CD4-positive, CD25-positive, alpha-beta regulatory T cell (primary cell): ENCODE measurements around the gene SAMD3. TPM values are rescaled to one million over a fixed set of nuclear protein-coding genes. Genes with fewer than 3 reads are reported as not detected.
"Not testable (repeated sequence)": the region's sequence is repeated elsewhere in the genome, so short reads cannot be mapped to it uniquely, and the experiment has no call there.

ENCODE experiments used
- ATAC-seq, 2 donors: fragments of 150-1000 bp; cut with Tn5 transposase; one replicate each; pipeline ENCODE4 v1.10.0; 2021; ENCODE audit warnings: low read depth in 2 of 2, moderate number of reproducible peaks in 2 of 2, moderate library complexity in 1 of 2
- DNase-seq, 3 donors: peaks; one replicate each; pipeline versions ENCODE4 v3.0.0 to v3.0.0-alpha.2; 2012 to 2022; ENCODE audit warnings: mixed read lengths in 1 of 3
- H3K27ac ChIP-seq: one replicate; pipeline ENCODE4 v1.7.0; 2013; ENCODE audit warnings: mild to moderate bottlenecking, low read length; ENCODE audit not compliant: insufficient read depth, poor library complexity, severe bottlenecking
- H3K27me3 ChIP-seq: one replicate; pipeline ENCODE4 v1.7.0; 2013; ENCODE audit warnings: low read length; ENCODE audit not compliant: control insufficient read depth, insufficient read depth
- H3K36me3 ChIP-seq: one replicate; pipeline ENCODE4 v1.7.0; 2013; ENCODE audit warnings: mild to moderate bottlenecking, low read length, moderate library complexity; ENCODE audit not compliant: control insufficient read depth, insufficient read depth
- H3K4me1 ChIP-seq: 2 replicates; pipeline ENCODE4 v1.7.0; 2013; ENCODE audit warnings: mild to moderate bottlenecking, low read length; ENCODE audit not compliant: insufficient read depth, control insufficient read depth, poor library complexity, severe bottlenecking
- H3K4me3 ChIP-seq: one replicate; pipeline ENCODE4 v1.7.0; 2013; ENCODE audit warnings: low read depth, mild to moderate bottlenecking, low read length, moderate library complexity
- H3K9me3 ChIP-seq, 2 experiments: 1 replicate in 1 of 2; 2 replicates in 1 of 2; pipeline ENCODE4 v1.7.0; 2013; ENCODE audit warnings: low read length in 2 of 2, mild to moderate bottlenecking in 1 of 2, moderate library complexity in 1 of 2; ENCODE audit not compliant: control insufficient read depth in 2 of 2
- H3K27ac Mint-ChIP-seq, 3 donors: one replicate each; pipeline ENCODE4 v1.8.0; 2020 to 2022; ENCODE audit warnings: mild to moderate bottlenecking in 3 of 3, mixed read lengths in 3 of 3, moderate library complexity in 2 of 3
- H3K27me3 Mint-ChIP-seq: one replicate; pipeline ENCODE4 v1.8.0; 2022; ENCODE audit warnings: mild to moderate bottlenecking, mixed read lengths
- H3K36me3 Mint-ChIP-seq: one replicate; pipeline ENCODE4 v1.8.0; 2020; ENCODE audit warnings: mixed read lengths
- H3K4me1 Mint-ChIP-seq, 4 donors: one replicate each; pipeline ENCODE4 v1.8.0; 2020 to 2022; ENCODE audit warnings: mixed read lengths in 4 of 4, mild to moderate bottlenecking in 1 of 4
- H3K4me3 Mint-ChIP-seq, 4 donors: one replicate each; pipeline ENCODE4 v1.8.0; 2020 to 2022; ENCODE audit warnings: mild to moderate bottlenecking in 4 of 4, mixed read lengths in 4 of 4, moderate library complexity in 3 of 4
- H3K9me3 Mint-ChIP-seq, 7 donors: one replicate each; pipeline ENCODE4 v1.8.0; 2020 to 2022; ENCODE audit warnings: mixed read lengths in 7 of 7, mild to moderate bottlenecking in 3 of 7, moderate library complexity in 2 of 7
- polyA plus RNA-seq, 4 donors: library from polyadenylated mRNA; unstranded; fragments of 300-500 nt; fragmentation: Illumina TruSeq; gene quantifications; one replicate each; pipeline ENCODE4 v1.2.3, GENCODE V29; 2021
- total RNA-seq: library from RNA; stranded (reverse); gene quantifications from one replicate; pipeline ENCODE4 v1.2.3, GENCODE V29; 2022

The SAMD3 gene
- total and polyA plus RNA-seq, 5 donors from 2014 or later = 25.0 to 70.7 (median 49.6) TPM

DNA sequence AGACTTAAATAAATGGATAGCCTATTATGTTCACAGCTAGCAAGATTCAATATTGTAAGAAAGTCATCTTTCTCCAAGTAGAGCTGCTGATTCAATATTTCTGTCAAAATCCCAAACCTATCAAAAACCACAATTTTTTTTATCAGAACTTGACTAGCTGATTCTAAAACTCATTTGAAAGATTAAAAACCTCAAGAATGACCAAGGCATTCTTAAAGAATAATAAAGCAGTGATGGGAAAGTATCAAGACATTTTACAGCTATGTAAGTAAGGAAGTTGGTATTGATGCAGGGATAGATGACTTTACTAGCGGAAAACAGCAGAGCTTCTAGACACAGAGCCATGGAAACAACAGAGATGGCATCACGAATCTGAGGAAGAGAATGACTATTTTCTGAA, 64.7 kb downstream of the SAMD3 start:
- no peak for DNase-seq
- H3K36me3 Mint-ChIP-seq = peaks cover 20% of the 10 kb centered on the region

DNA sequence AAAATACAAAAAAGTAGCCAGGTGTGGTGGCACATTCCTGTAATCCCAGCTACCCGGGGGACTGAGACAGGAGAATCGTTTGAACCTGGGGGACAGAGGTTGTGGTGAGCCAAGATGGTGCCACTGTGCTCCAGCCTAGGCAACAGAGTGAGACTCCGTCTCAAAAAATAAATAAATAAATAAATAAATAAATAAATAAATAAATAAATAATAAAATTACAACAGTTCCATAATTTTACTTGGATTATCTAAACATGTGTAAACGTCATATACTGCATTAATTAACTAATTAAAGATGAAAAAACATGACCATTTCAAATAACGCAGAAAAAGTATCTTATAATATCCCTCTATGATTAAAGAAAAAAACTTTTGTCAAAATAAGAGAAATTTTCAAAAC, 65.8 kb downstream of the SAMD3 start:
- Mint-ChIP-seq H3K36me3 (peaks cover 23% of the 10 kb centered on the region), H3K4me1 (peaks cover 0 to 14% (median 12%) of the 10 kb centered on the region in 4 donors), H3K27ac (no peak overlapping the region), H3K9me3 (peaks cover 0 to 7% (median 0%) of the 10 kb centered on the region in 7 donors), H3K4me3 (no peak overlapping the region), H3K27me3 (no peaks in the 10 kb centered on the region)
- peaks cover 9% of the 10 kb centered on the region for H3K36me3 ChIP-seq
- H3K27ac ChIP-seq = no peak overlapping the region
- H3K4me3 ChIP-seq = no peak overlapping the region
- DNase-seq (no peak), ATAC-seq (no peak)
- no peaks in the 10 kb centered on the region for H3K9me3 ChIP-seq
- no peaks in the 10 kb centered on the region for H3K27me3 ChIP-seq
- no peaks in the 10 kb centered on the region for H3K4me1 ChIP-seq

More for the DNA sequence above, 64.7 kb downstream of the SAMD3 start:
- peaks cover 0 to 7% (median 0%) of the 10 kb centered on the region in 7 donors for H3K9me3 Mint-ChIP-seq
- no peak overlapping the region for H3K4me3 ChIP-seq
- peaks cover 0 to 16% (median 13%) of the 10 kb centered on the region in 4 donors for H3K4me1 Mint-ChIP-seq
- no peaks in the 10 kb centered on the region for H3K9me3 ChIP-seq
- no peak overlapping the region for H3K27ac Mint-ChIP-seq
- no peaks in the 10 kb centered on the region for H3K27me3 Mint-ChIP-seq
- peaks cover 9% of the 10 kb centered on the region for H3K36me3 ChIP-seq
- H3K4me3 Mint-ChIP-seq = no peak overlapping the region
- no peaks in the 10 kb centered on the region for H3K4me1 ChIP-seq
- H3K27me3 ChIP-seq = no peaks in the 10 kb centered on the region
- no peak overlapping the region for H3K27ac ChIP-seq
- ATAC-seq = no peak

DNA sequence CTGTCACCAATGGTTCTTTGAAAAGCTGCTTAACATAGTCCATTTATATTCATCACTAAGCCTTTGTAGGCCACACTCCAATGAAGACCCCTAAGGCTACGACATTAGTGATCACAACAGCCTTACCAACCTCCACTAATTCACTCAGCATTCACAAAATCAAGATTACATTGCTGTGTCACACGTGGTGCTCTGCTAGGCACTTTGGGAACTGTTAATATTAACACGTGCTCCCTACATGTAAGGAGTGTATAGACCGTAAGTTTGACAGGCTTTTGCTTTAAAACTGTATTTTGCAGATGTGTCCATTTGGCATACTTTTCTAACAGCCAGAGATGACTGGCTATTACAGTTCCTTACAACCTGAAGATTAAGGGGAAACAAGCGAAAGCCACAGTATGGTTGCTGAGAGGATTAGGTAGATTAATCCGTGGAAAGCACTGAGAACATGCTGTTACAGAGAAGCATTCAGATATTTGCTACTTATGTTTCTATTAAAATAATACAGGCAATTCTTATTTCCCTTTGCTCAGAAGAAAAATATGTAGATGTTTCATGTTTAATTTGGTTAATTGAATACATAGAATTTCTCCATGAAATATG, 69.7 kb downstream of the SAMD3 start:
- no peak overlapping the region for H3K27ac Mint-ChIP-seq

DNA sequence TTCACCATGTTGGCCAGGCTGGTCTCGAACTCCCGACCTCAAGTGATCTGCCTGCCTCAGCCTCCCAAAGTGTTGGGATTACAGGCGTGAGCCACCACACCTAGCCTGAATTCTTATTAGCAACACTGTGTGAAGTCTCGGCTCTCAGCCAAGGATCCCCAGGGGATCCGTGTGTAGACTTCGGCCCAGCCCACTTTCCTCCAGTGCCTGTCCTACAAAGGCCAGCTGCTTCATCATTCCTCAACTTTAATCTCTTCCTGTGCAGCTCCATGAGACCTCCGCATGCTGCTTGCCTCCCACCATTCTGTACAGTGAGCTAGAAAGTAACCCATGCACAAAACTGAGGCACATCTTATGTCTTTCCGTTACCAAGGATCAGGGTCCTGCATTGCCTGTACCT, 71.8 kb downstream of the SAMD3 start:
- Histone ChIP-seq H3K27ac (no peak overlapping the region), H3K4me3 (no peak overlapping the region), H3K9me3 (no peaks in the 10 kb centered on the region), H3K36me3 (peaks cover 21% of the 10 kb centered on the region), H3K4me1 (no peaks in the 10 kb centered on the region), H3K27me3 (no peaks in the 10 kb centered on the region)
- DNase-seq (no peak), ATAC-seq (no peak)
- peaks cover 24% of the 10 kb centered on the region for H3K36me3 Mint-ChIP-seq
- H3K27me3 Mint-ChIP-seq = no peaks in the 10 kb centered on the region
- no peak overlapping the region for H3K27ac Mint-ChIP-seq
- H3K9me3 Mint-ChIP-seq = peaks cover 0 to 1% (median 0%) of the 10 kb centered on the region in 7 donors
- H3K4me3 Mint-ChIP-seq = no peak overlapping the region
- peaks cover 4 to 14% (median 4%) of the 10 kb centered on the region in 4 donors for H3K4me1 Mint-ChIP-seq

More for the DNA sequence above, 69.7 kb downstream of the SAMD3 start:
- DNase-seq = no peak
- H3K9me3 Mint-ChIP-seq = peaks cover 0 to 1% (median 0%) of the 10 kb centered on the region in 7 donors
- H3K27me3 ChIP-seq = no peaks in the 10 kb centered on the region
- no peaks in the 10 kb centered on the region for H3K27me3 Mint-ChIP-seq
- peaks cover 4 to 9% (median 6%) of the 10 kb centered on the region in 4 donors for H3K4me1 Mint-ChIP-seq
- no peak overlapping the region for H3K27ac ChIP-seq
- peaks cover 19% of the 10 kb centered on the region for H3K36me3 ChIP-seq
- H3K4me1 ChIP-seq = no peaks in the 10 kb centered on the region
- H3K36me3 Mint-ChIP-seq = peaks cover 11% of the 10 kb centered on the region
- H3K9me3 ChIP-seq = no peaks in the 10 kb centered on the region
- H3K4me3 Mint-ChIP-seq = no peak overlapping the region
- no peak overlapping the region for H3K4me3 ChIP-seq
- no peak for ATAC-seq

DNA sequence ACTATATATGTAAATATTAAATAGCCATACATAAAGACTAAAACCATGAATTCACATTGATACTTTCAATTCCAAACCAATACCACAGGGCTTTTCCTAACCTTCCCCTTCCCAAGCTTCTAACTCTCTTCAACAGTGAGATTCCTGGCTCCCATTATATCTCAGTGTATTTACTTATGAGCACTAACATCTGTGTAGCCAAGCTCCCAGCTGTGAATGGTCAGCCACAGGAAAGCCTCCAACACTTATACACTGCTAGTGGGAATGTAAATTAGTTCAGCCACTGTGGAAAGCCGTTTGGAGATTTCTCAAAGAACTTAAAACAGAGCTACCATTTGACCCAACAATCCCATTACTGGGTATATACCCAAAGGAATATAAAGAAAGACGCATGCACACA, 73.7 kb downstream of the SAMD3 start:
- Mint-ChIP-seq H3K36me3 (peaks cover 33% of the 10 kb centered on the region), H3K4me1 (peaks cover 3 to 14% (median 4%) of the 10 kb centered on the region in 4 donors)
- not testable (repeated sequence) for H3K9me3 Mint-ChIP-seq, H3K4me1 ChIP-seq, H3K27ac ChIP-seq, DNase-seq, H3K27me3 ChIP-seq, H3K27me3 Mint-ChIP-seq, ATAC-seq, H3K4me3 ChIP-seq, H3K4me3 Mint-ChIP-seq, H3K9me3 ChIP-seq, H3K27ac Mint-ChIP-seq
- H3K36me3 ChIP-seq = peaks cover 25% of the 10 kb centered on the region

DNA sequence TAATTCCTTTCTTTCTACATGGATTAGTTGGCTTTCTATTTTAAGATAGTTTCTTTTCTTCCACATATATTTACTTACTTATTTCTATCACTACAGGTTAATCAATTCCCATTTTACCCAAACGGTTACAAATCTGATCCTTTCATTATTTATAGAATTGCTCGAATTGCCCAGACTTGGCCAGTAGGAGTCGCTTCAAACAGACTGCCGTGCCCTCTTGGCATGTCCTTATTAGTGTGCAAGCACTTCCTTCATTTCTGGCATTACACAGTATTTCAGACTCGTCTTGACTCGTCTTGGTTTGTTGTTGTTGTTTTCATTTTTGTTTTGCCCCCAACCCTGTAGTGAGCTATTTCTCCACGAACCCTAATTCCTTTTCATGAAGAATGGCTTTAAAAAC, 74.6 kb downstream of the SAMD3 start:
- H3K4me3 Mint-ChIP-seq = no peak overlapping the region
- Histone ChIP-seq H3K27ac (no peak overlapping the region), H3K36me3 (peaks cover 26% of the 10 kb centered on the region), H3K4me3 (no peak overlapping the region), H3K4me1 (no peaks in the 10 kb centered on the region), H3K27me3 (no peaks in the 10 kb centered on the region), H3K9me3 (no peaks in the 10 kb centered on the region)
- no peak for ATAC-seq
- peak in 1 of 3 donors; percentile 45 for DNase-seq
- H3K27ac Mint-ChIP-seq = no peak overlapping the region
- peaks cover 41% of the 10 kb centered on the region for H3K36me3 Mint-ChIP-seq
- peaks cover 4 to 14% (median 4%) of the 10 kb centered on the region in 4 donors for H3K4me1 Mint-ChIP-seq
- H3K27me3 Mint-ChIP-seq = no peaks in the 10 kb centered on the region
- H3K9me3 Mint-ChIP-seq = peaks cover 0 to 1% (median 0%) of the 10 kb centered on the region in 7 donors

DNA sequence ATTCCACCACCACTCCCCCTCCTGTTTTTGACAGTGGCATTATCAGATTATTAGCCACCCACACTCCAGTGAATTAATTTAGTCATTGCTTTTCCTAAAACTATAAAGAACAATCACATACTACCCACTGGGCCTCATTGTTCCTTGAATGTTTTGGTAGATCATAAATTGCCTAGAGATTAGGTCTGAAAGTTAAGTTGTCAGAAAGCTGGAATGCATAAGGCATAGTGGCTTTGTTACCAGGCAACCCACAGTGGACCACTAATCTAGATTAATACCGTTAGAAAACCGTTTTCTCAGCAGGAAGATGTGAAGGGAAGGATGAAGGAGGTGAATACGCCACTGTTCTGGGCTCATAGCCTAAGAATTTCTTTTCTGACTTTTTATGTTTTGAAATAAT, 75.6 kb downstream of the SAMD3 start:
- Mint-ChIP-seq H3K36me3 (peaks cover 45% of the 10 kb centered on the region), H3K27ac (peak overlapping the region in 2 of 3 donors; percentile 64 to 95), H3K9me3 (peaks cover 0 to 1% (median 0%) of the 10 kb centered on the region in 7 donors), H3K27me3 (no peaks in the 10 kb centered on the region), H3K4me1 (peaks cover 7 to 19% (median 11%) of the 10 kb centered on the region in 4 donors), H3K4me3 (no peak overlapping the region)
- no peak for DNase-seq
- Histone ChIP-seq H3K4me3 (no peak overlapping the region), H3K4me1 (no peaks in the 10 kb centered on the region), H3K27ac (no peak overlapping the region), H3K36me3 (peaks cover 23% of the 10 kb centered on the region), H3K9me3 (no peaks in the 10 kb centered on the region), H3K27me3 (no peaks in the 10 kb centered on the region)
- ATAC-seq = no peak

DNA sequence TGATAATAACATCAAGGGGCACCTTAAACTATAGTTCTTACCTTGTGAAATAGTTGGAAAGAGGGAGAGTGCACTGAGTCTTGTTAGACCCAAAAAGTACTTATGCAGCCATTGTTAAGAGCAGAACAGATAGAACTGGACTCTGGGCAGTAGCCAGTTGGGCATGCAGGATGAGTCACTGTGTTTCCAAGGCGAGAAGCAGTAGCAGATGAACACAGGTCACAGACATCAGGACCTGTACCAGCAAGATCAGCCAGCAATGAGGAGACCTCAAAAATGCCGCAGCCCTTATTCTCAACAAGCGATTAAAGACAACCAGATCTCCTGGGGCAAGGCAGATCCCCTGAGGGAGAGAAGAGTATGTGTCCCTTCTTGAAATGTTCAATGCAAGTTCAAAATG, 79.0 kb downstream of the SAMD3 start:
- DNase-seq (no peak), ATAC-seq (no peak)
- peaks cover 13% of the 10 kb centered on the region for H3K36me3 ChIP-seq
- Mint-ChIP-seq H3K27me3 (no peaks in the 10 kb centered on the region), H3K36me3 (peaks cover 56% of the 10 kb centered on the region), H3K9me3 (no peaks in the 10 kb centered on the region), H3K4me3 (no peak overlapping the region), H3K27ac (peak overlapping the region in 1 of 3 donors; percentile 49), H3K4me1 (peaks cover 24 to 40% (median 31%) of the 10 kb centered on the region in 4 donors)
- H3K27me3 ChIP-seq = no peaks in the 10 kb centered on the region
- no peak overlapping the region for H3K27ac ChIP-seq
- H3K4me3 ChIP-seq = no peak overlapping the region
- H3K4me1 ChIP-seq = peaks cover 18% of the 10 kb centered on the region
- H3K9me3 ChIP-seq = no peaks in the 10 kb centered on the region
